ENCODE data around the gene TUG1. TPM values are rescaled to one million over a fixed set of nuclear protein-coding genes. Genes with fewer than 3 reads are reported as not detected.

TUG1 gene
- total RNA-seq, 2 experiments from 2014 or later: 71.2 to 72.5 TPM

GRCh38 chr22:31020334-31020733 lies 51.3 kb downstream of the TUG1 start:
- Mint-ChIP-seq H3K9me3 (no peaks in the 10 kb centered on the region), H3K27me3 (peaks cover 2% of the 10 kb centered on the region), H3K4me3 (no peak overlapping the region), H3K27ac (no peak overlapping the region), H3K36me3 (ENCODE audit: low read depth) (no peaks in the 10 kb centered on the region), H3K4me1 (no peaks in the 10 kb centered on the region)
- ChIA-PET POLR2A (no interaction called here), CTCF (no interaction called here)
- no peak for DNase-seq

GRCh38 chr22:31022516-31022915 lies 53.5 kb downstream of the TUG1 start:
- no peaks in the 10 kb centered on the region for H3K36me3 Mint-ChIP-seq (ENCODE audit: low read depth)
- ChIA-PET CTCF (no interaction called here), POLR2A (no interaction called here)
- no peak overlapping the region for H3K4me3 Mint-ChIP-seq
- H3K27me3 Mint-ChIP-seq: no peaks in the 10 kb centered on the region
- H3K9me3 Mint-ChIP-seq: no peaks in the 10 kb centered on the region
- no peaks in the 10 kb centered on the region for H3K4me1 Mint-ChIP-seq
- H3K27ac Mint-ChIP-seq: no peak overlapping the region
- DNase-seq: no peak

Other genes starting within 250 kb of the TUG1 start
- 10 to 100 TPM; 39.7 to 40.2 TPM for gene MORC2, start 491 bp upstream of the TUG1 start, total RNA-seq
- 10 to 100 TPM; 36.4 to 41.4 TPM for gene SMTN, start 112.1 kb downstream of the TUG1 start, total RNA-seq
- 1 to 10 TPM; 2.3 to 2.4 TPM for gene SELENOM, start 138.3 kb downstream of the TUG1 start, total RNA-seq
- gene INPP5J, start 153.7 kb downstream of the TUG1 start, total RNA-seq: not detected
- gene PLA2G3, start 171.2 kb downstream of the TUG1 start, total RNA-seq: not detected
- gene RNF185, start 190.9 kb downstream of the TUG1 start, total RNA-seq: 10 to 100 TPM; 21.4 to 21.7 TPM
- 10 to 100 TPM; 44.0 to 46.4 TPM for gene LIMK2, start 243.0 kb downstream of the TUG1 start, total RNA-seq

All from activated CD4-positive, alpha-beta memory T cell treated with anti-CD3 and anti-CD28 coated beads, Interleukin-2, amount 10 ng/mL, durations not matched to agents 7 days and 5 days (primary cell).